H1 (cell line): ENCODE measurements around the gene RUSC2. TPM values are rescaled to one million over a fixed set of nuclear protein-coding genes. Genes with fewer than 3 reads are reported as not detected.

ENCODE experiments used
- ATF2 ChIP-seq: IDR thresholded peaks from 2 replicates; pipeline ENCODE4 v1.6.1; 2012; ENCODE audit warnings: low read length, inconsistent platforms
- CHD7 ChIP-seq: fragments of 300-600 bp; sonication (generic); IDR thresholded peaks from 2 replicates; pipeline ENCODE4 v1.7.1; 2012; ENCODE audit warnings: low read length, moderate library complexity, mild to moderate bottlenecking, inconsistent platforms; ENCODE audit not compliant: insufficient replicate concordance
- KDM1A ChIP-seq: fragments of 200-600, 300-600 bp; sonication (generic); IDR thresholded peaks from 2 replicates; pipeline ENCODE4 v1.7.1; 2016; ENCODE audit warnings: mild to moderate bottlenecking, low read length, borderline replicate concordance
- KDM5A ChIP-seq: fragments of 200-600 bp; IDR thresholded peaks from 2 replicates; pipeline ENCODE4 v1.7.1; 2012; ENCODE audit warnings: mild to moderate bottlenecking, low read length, inconsistent platforms, mixed read lengths
- NANOG ChIP-seq: IDR thresholded peaks from 2 replicates; pipeline ENCODE4 v1.6.1; 2011; ENCODE audit warnings: low read length, low read depth, mild to moderate bottlenecking, inconsistent platforms; ENCODE audit not compliant: insufficient read depth, poor library complexity, severe bottlenecking
- SP1 ChIP-seq: IDR thresholded peaks from 2 replicates; pipeline ENCODE4 v1.6.1; 2011; ENCODE audit warnings: low read depth, low read length
- SP4 ChIP-seq: IDR thresholded peaks from 2 replicates; pipeline ENCODE4 v1.6.1; 2012; ENCODE audit warnings: low read length, inconsistent platforms
- TCF12 ChIP-seq: IDR thresholded peaks from 2 replicates; pipeline ENCODE4 v1.6.1; 2011; ENCODE audit warnings: low read depth, mild to moderate bottlenecking, low read length
- ZNF274 ChIP-seq: IDR thresholded peaks from 2 replicates; pipeline ENCODE4 v1.7.0; 2012; ENCODE audit warnings: low read length, borderline replicate concordance; ENCODE audit errors: extremely low read depth
- polyA plus RNA-seq, 7 experiments: library from polyadenylated mRNA; depleted of rRNA in 3 of 7; stranded (reverse) in 5 of 7; unstranded in 2 of 7; fragments of >200 nt in 5 of 7; fragments of 200-250 nt in 2 of 7; gene quantifications; 1 replicate in 5 of 7; 2 replicates in 1 of 7; 4 replicates in 1 of 7; pipeline versions ENCODE4 v1.2.1 to v1.2.3, GENCODE V29; 2011 to 2013; ENCODE audit warnings: missing spikeins in 2 of 7, mixed read lengths in 2 of 7
- total RNA-seq: library from RNA; stranded (reverse); fragmentation: NEBNext Ultra II Directional; extraction: Animal tissue kit (Norgen Biotek cat#: 25700); gene quantifications from 2 replicates; pipeline ENCODE4 v1.2.1, GENCODE V29; 2021

Gene RUSC2
- total and polyA plus RNA-seq, 2 of the 8 experiments (the other 6 are each of a cell fraction or from before 2014, with no cell fraction given): 4.2 to 7.9 TPM

- TF ChIP-seq TCF12 (peak; percentile 53; the same call in 1 of the 2 replicates), KDM5A (no peak), CHD7 (no peak), ZNF274 (no peak), ATF2 (peak; percentile 56; the same call in 1 of the 2 replicates), SP1 (peak; percentile 68; the same call in 1 of the 2 replicates), NANOG (no peak), SP4 (no peak), KDM1A (no peak)
Measured at GRCh38 chr9:35518225-35518821, 28.4 kb downstream of the RUSC2 start (continued).
